Small intestine (tissue), 7 donors: Measurements from ENCODE around the gene NAALADL2. TPM values are rescaled to one million over a fixed set of nuclear protein-coding genes. Genes with fewer than 3 reads are reported as not detected.
"Not testable (repeated sequence)": the region's sequence is repeated elsewhere in the genome, so short reads cannot be mapped to it uniquely, and the experiment has no call there.

ENCODE experiments used
- DNase-seq, 2 donors: peaks; one replicate each; pipeline versions ENCODE4 v3.0.0 to v3.0.0-alpha.2; 2013
- FAIRE-seq: peaks from 2 replicates; lab custom pipeline; 2012; peaks lifted over from hg19 to GRCh38; lab: Jason Lieb, UNC
- H3K27ac ChIP-seq, 3 donors: one replicate each; pipeline ENCODE4 v1.5.1; 2013; ENCODE audit warnings: low read length in 2 of 3, mild to moderate bottlenecking in 2 of 3, control low read depth in 1 of 3, inconsistent platforms in 1 of 3, low read depth in 1 of 3, moderate library complexity in 1 of 3
- H3K27me3 ChIP-seq, 3 donors: one replicate each; pipeline ENCODE4 v1.6.1; 2013; ENCODE audit warnings: low read length in 3 of 3, inconsistent platforms in 1 of 3; ENCODE audit not compliant: control insufficient read depth in 3 of 3, insufficient read depth in 3 of 3
- H3K36me3 ChIP-seq, 3 donors: one replicate each; pipeline ENCODE4 v1.6.1; 2013; ENCODE audit warnings: low read length in 3 of 3, inconsistent platforms in 1 of 3, low read depth in 1 of 3, mild to moderate bottlenecking in 1 of 3, moderate library complexity in 1 of 3; ENCODE audit not compliant: control insufficient read depth in 3 of 3, insufficient read depth in 2 of 3
- H3K4me1 ChIP-seq, 3 donors: one replicate each; pipeline ENCODE4 v1.6.1; 2013; ENCODE audit warnings: low read length in 2 of 3, inconsistent platforms in 1 of 3, low read depth in 1 of 3, mild to moderate bottlenecking in 1 of 3, moderate library complexity in 1 of 3; ENCODE audit not compliant: control insufficient read depth in 3 of 3, insufficient read depth in 2 of 3
- H3K4me3 ChIP-seq, 3 donors: one replicate each; pipeline ENCODE4 v1.5.1; 2013; ENCODE audit warnings: low read length in 3 of 3, control low read depth in 1 of 3, inconsistent platforms in 1 of 3, low read depth in 1 of 3, mild to moderate bottlenecking in 1 of 3, moderate library complexity in 1 of 3
- H3K9me3 ChIP-seq, 2 donors: one replicate each; pipeline ENCODE4 v1.6.1; 2013; ENCODE audit warnings: low read depth in 1 of 2, low read length in 1 of 2; ENCODE audit not compliant: control insufficient read depth in 2 of 2, insufficient read depth in 1 of 2
- WGBS, 3 donors: extraction: QIAGEN DNeasy Blood & Tissue Kit; methylation state at CpG; one replicate each; pipeline ENCODE4 v1.1.7; 2013; 5-methylcytosine and 5-hydroxymethylcytosine counted together
- polyA plus RNA-seq, 4 donors: library from polyadenylated mRNA; stranded (reverse) in 3 of 4; unstranded in 1 of 4; fragments of 200-250 nt in 3 of 4; fragments of 120-200 nt in 1 of 4; gene quantifications; one replicate each; pipeline versions ENCODE4 v1.2.1 to v1.2.3, GENCODE V29; 2013
- donor health status: healthy with polysubstance abuse.
- donor health status: control.
- donor health status: control.
- donor health status: Bipolar disorder and iron deficiency.
- donor health status: healthy.

The NAALADL2 gene
- polyA plus RNA-seq, 4 donors: 0.22 to 7.8 (median 0.70) TPM

GRCh38 chr3:175149675-175150074, 290.5 kb downstream of the NAALADL2 start:
- H3K4me1 ChIP-seq: no peaks in the 10 kb centered on the region
- no peaks in the 10 kb centered on the region for H3K36me3 ChIP-seq
- H3K27me3 ChIP-seq: no peaks in the 10 kb centered on the region
- WGBS, 3 donors: 9 to 36% (median 23%) methylated on average over 4 of the region's 4 CpGs
- no peak overlapping the region for H3K27ac ChIP-seq
- FAIRE-seq (no peak), DNase-seq (peak; percentile 35 to 68)
- H3K9me3 ChIP-seq: no peaks in the 10 kb centered on the region
- H3K4me3 ChIP-seq: no peak overlapping the region

- 71 to 82% (median 75%) methylated on average over 4 of the region's 4 CpGs for WGBS, 3 donors
- H3K4me3 ChIP-seq: no peak overlapping the region
- DNase-seq: peak in 1 of 2 donors; percentile 5
Observed at GRCh38 chr3:175150812-175151401, 291.8 kb downstream of the NAALADL2 start.

GRCh38 chr3:175153595-175153994, 294.5 kb downstream of the NAALADL2 start:
- no peak for FAIRE-seq
- no peaks in the 10 kb centered on the region for H3K9me3 ChIP-seq
- 55 to 84% (median 57%) methylated on average over 2 of the region's 2 CpGs for WGBS, 3 donors
- H3K27me3 ChIP-seq: no peaks in the 10 kb centered on the region
- no peak overlapping the region for H3K4me3 ChIP-seq
- no peaks in the 10 kb centered on the region for H3K4me1 ChIP-seq
- DNase-seq: peak in 1 of 2 donors; percentile 7
- H3K36me3 ChIP-seq: no peaks in the 10 kb centered on the region
- no peak overlapping the region for H3K27ac ChIP-seq

More at GRCh38 chr3:175150812-175151401, 291.8 kb downstream of the NAALADL2 start:
- H3K27me3 ChIP-seq: no peaks in the 10 kb centered on the region
- no peaks in the 10 kb centered on the region for H3K9me3 ChIP-seq
- no peak for FAIRE-seq
- H3K36me3 ChIP-seq: no peaks in the 10 kb centered on the region
- H3K4me1 ChIP-seq: no peaks in the 10 kb centered on the region
- no peak overlapping the region for H3K27ac ChIP-seq

- H3K27ac ChIP-seq: no peak overlapping the region
- 45 to 73% (median 51%) methylated on average over 2 of the region's 2 CpGs for WGBS, 3 donors
- no peak for FAIRE-seq
- H3K4me3 ChIP-seq: no peak overlapping the region
- H3K36me3 ChIP-seq: no peaks in the 10 kb centered on the region
- DNase-seq: no peak
- H3K4me1 ChIP-seq: no peaks in the 10 kb centered on the region
- H3K9me3 ChIP-seq: no peaks in the 10 kb centered on the region
- H3K27me3 ChIP-seq: no peaks in the 10 kb centered on the region
Observed at GRCh38 chr3:175155172-175155571, 296.0 kb downstream of the NAALADL2 start.

GRCh38 chr3:175159202-175159601, 300.1 kb downstream of the NAALADL2 start:
- no peak for FAIRE-seq
- DNase-seq: no peak
- Histone ChIP-seq H3K36me3 (no peaks in the 10 kb centered on the region), H3K27ac (no peak overlapping the region), H3K4me1 (no peaks in the 10 kb centered on the region), H3K4me3 (no peak overlapping the region), H3K27me3 (no peaks in the 10 kb centered on the region), H3K9me3 (no peaks in the 10 kb centered on the region)

GRCh38 chr3:175161291-175161690, 302.2 kb downstream of the NAALADL2 start:
- WGBS, 3 donors: 83 to 86% (median 83%) methylated on average over 5 of the region's 5 CpGs
- Histone ChIP-seq H3K9me3 (no peaks in the 10 kb centered on the region), H3K27me3 (no peaks in the 10 kb centered on the region), H3K36me3 (no peaks in the 10 kb centered on the region), H3K4me1 (no peaks in the 10 kb centered on the region), H3K4me3 (no peak overlapping the region), H3K27ac (no peak overlapping the region)
- DNase-seq (no peak), FAIRE-seq (no peak)

- Histone ChIP-seq H3K36me3 (no peaks in the 10 kb centered on the region), H3K9me3 (no peaks in the 10 kb centered on the region), H3K4me1 (no peaks in the 10 kb centered on the region), H3K27me3 (no peaks in the 10 kb centered on the region), H3K4me3 (no peak overlapping the region), H3K27ac (no peak overlapping the region)
- no peak for DNase-seq
- 77 to 97% (median 87%) methylated on average over 3 of the region's 3 CpGs for WGBS, 3 donors
- FAIRE-seq: no peak
Observed at GRCh38 chr3:175163686-175164085, 304.6 kb downstream of the NAALADL2 start.

GRCh38 chr3:175173117-175173516, 314.0 kb downstream of the NAALADL2 start:
- not testable (repeated sequence) for H3K27me3 ChIP-seq, H3K9me3 ChIP-seq, FAIRE-seq, H3K4me3 ChIP-seq, H3K4me1 ChIP-seq, H3K36me3 ChIP-seq, DNase-seq, H3K27ac ChIP-seq
- WGBS, 3 donors: 93 to 97% (median 97%) methylated on average over 10 of the region's 10 CpGs

- Histone ChIP-seq H3K9me3 (peaks cover 0 to 2% of the 10 kb centered on the region in 2 donors), H3K4me3 (no peak overlapping the region), H3K27me3 (no peaks in the 10 kb centered on the region), H3K36me3 (no peaks in the 10 kb centered on the region), H3K27ac (no peak overlapping the region), H3K4me1 (no peaks in the 10 kb centered on the region)
- WGBS, 3 donors: 85 to 99% (median 88%) methylated on average over 3 of the region's 3 CpGs
- FAIRE-seq (no peak), DNase-seq (no peak)
Observed at GRCh38 chr3:175176556-175176955, 317.4 kb downstream of the NAALADL2 start.
